LHCN-M2 (cell line): Measurements from ENCODE around the gene YKT6. TPM values are rescaled to one million over a fixed set of nuclear protein-coding genes. Genes with fewer than 3 reads are reported as not detected.
A peak's percentile ranks its signal among the peaks of the same experiment; 100 is the strongest.
"Not testable (repeated sequence)": the region's sequence is repeated elsewhere in the genome, so short reads cannot be mapped to it uniquely, and the experiment has no call there.

ENCODE experiments used
- DNase-seq: peaks from one replicate; pipeline ENCODE4 v3.0.0-alpha.2; 2012; ENCODE audit warnings: low read depth
- total RNA-seq: library from RNA; depleted of rRNA; stranded (reverse); fragments of >200 nt; gene quantifications from 2 replicates; pipeline ENCODE4 v1.2.3, GENCODE V29; 2014

YKT6 gene
- total RNA-seq, 1 experiment from 2014 or later = 136 TPM

DNA sequence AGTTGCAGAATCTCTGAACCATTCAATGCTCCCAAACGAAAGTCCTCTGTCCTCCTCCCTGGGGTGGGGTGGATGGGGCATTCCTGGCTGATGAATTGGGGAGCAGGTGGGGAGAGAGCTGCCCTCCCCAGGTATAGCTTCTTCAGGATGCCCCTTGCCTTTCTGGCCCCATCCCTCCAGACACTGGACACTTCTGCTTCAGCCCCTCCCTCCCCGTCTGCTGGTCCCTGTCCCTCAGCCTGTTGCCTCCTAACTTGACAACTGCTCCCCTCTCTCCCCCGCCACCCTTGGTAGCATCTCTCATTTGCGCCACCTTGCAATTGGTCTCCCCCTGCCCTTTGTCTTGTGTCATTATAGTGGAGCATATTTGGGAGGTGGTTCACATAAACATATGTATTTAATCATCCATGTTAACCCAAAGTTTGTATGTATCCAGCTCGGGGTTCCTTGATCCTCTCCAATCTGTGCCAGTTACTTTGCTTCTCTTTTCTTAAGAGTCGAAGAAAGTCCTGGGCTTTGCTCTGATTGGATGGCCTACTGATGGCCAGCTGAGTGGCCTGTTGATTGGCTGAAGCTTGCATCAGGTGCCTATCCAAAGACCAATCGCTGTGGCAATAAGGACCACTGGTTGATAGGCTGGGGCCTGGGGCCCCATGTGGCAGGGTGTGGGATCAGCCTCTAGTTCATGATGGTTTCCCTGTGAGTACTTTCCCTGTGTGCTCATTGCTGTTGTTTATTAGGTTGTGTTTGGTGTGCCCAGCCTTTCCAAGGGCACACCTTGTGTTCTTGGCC lies 7.6 kb upstream of the YKT6 start:
- DNase-seq = no peak

GRCh38 chr7:44194069-44194468 lies 6.7 kb upstream of the YKT6 start:
- peak; percentile 60 for DNase-seq

DNA sequence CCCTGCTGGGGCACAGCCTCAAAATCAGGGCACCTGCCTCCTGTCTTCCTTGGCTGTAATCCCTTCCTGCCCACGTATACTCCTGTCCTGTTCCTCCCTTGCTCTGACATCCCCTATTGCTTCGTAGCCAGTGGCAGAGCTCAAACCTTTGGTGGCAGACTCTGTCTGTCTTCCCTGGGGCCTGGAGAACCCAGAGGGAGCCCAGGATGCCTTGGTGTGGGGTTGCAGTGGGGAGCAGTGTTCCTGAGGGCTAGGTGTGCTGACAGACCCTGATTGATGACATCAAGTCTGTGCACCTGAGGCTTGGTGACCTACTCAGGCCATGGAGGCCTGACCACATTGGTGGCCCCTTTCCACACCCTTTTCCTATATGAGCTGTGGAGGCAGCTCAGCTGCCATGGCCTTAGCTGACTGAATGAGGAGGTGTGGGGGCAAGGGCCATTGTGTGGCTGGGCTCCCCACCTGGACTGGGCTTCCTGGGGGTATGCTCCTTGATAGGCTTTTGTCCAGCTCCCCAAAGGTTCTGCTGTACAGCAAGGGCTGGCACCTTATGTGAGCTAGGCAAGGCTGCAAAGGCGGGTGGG lies 6.1 kb upstream of the YKT6 start:
- DNase-seq = no peak

- DNase-seq = peak; percentile 89
These were observed 4.9 kb upstream of the YKT6 start for GRCh38 chr7:44195889-44196288.

GRCh38 chr7:44196450-44196872 lies 4.3 kb upstream of the YKT6 start:
- DNase-seq = peak; percentile 79

GRCh38 chr7:44197474-44197873 lies 3.3 kb upstream of the YKT6 start:
- DNase-seq = no peak

- DNase-seq = not testable (repeated sequence)
These were observed 615 bp upstream of the YKT6 start for GRCh38 chr7:44200163-44200562.

DNA sequence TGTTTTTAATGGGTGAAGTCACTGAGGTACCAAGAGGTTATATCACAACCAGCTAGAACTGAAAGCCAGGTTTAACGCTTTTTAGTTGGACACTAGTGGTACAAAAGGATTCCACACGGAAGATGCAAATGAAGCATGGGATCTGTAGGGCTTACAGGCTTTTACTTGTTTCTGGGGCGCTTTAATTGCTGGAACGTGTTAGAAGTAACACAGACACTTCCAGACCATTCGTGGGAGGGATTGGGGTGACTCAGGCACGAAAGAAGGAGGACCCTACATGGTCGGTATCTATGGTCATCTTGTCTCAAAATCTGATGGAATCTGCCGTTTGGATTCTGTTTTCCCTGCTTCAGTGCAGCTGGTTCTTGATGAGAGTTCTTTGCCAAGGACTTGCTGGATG lies 1.0 kb downstream of the YKT6 start:
- DNase-seq = peak; percentile 35

DNA sequence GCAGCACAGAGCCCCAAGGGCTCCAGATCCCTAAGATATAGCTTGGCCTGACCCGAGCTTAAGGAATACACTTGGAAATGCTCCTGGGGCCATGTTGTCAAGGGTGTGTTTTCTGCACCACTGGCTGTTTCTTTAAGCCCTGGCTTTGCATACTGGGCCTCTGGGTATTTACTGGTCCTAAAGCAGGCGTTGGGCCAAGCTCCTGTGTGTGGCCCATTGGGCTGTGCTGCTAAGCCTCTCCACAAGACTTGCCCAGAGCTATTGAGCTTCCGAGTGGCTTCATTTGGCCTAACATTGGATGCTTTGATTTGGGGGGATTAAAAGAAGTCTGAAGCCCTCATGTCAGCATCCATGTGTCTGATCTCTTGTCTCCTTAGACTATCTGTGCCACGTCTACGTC lies 5.2 kb downstream of the YKT6 start:
- DNase-seq = no peak

DNA sequence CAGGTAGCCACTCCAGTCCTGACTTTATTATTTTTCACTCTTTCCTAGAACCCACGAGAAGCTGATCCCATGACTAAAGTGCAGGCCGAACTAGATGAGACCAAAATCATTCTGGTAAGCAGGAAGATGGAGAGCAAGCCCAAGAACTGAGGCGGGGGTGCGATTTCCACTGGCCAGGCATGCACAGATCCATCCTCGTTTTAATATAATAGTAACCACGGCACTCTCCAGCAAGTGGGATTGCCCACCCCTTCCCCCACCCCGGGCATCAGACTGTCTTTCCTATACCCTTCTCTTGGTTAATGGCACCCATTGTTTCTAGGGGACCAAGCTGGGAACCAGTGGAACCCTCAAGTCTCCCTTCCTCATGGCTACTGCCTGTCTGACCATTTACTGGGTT lies 7.3 kb downstream of the YKT6 start:
- no peak for DNase-seq

GRCh38 chr7:44210107-44210506 lies 9.3 kb downstream of the YKT6 start:
- DNase-seq = no peak

- DNase-seq = no peak
These were observed 10.4 kb downstream of the YKT6 start for GRCh38 chr7:44211126-44211675.

GRCh38 chr7:44212018-44212417 lies 11.2 kb downstream of the YKT6 start:
- no peak for DNase-seq

- peak; percentile 75 for DNase-seq
These were observed 11.9 kb downstream of the YKT6 start for GRCh38 chr7:44212581-44213184.

- DNase-seq = no peak
These were observed 12.6 kb downstream of the YKT6 start for GRCh38 chr7:44213206-44213876.

DNA sequence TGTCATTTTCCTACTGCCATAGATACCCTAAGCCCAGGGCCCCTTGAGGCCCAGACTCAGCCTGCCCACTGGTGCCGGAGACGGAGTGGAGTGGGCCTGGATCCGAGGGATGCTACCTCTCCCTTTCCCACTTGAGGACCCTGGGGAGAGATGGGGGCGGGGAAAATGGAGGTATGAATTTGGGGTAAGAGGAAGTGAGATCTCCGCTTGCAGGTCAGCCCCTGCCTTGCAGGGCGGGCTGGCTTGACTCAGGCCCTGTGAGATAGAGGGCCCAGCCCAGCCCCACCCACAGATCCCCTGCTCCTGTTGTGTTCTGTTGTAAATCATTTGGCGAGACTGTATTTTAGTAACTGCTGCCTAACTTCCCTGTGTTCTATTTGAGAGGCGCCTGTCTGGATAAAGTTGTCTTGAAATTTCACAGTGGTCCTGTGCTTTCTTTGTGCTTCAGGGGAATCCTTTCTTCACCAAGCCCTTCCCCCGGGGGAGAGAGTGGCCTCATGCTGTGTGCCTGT lies 13.2 kb downstream of the YKT6 start:
- no peak for DNase-seq

- no peak for DNase-seq
These were observed 14.8 kb downstream of the YKT6 start for GRCh38 chr7:44215531-44215930.

DNA sequence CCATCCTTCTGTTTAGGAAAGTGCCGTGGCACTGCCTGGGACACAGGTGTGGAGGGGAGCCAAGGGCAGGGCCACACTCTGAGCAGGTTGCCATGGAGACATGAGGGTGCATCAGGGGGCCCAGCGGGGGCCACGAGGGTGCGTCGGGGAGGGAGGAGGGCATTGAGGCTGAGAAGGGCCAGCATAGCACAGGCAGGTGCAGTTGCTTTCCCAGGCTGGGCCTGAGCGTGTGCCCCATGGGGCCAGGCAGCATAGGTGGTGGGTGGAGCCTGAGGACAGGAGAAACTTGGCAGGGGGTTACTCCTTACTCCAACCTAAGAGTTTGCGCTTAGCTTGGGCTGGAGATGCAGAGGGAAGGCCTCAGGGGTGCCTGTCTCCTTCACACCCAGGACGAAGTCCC lies 15.2 kb downstream of the YKT6 start:
- DNase-seq = no peak

DNA sequence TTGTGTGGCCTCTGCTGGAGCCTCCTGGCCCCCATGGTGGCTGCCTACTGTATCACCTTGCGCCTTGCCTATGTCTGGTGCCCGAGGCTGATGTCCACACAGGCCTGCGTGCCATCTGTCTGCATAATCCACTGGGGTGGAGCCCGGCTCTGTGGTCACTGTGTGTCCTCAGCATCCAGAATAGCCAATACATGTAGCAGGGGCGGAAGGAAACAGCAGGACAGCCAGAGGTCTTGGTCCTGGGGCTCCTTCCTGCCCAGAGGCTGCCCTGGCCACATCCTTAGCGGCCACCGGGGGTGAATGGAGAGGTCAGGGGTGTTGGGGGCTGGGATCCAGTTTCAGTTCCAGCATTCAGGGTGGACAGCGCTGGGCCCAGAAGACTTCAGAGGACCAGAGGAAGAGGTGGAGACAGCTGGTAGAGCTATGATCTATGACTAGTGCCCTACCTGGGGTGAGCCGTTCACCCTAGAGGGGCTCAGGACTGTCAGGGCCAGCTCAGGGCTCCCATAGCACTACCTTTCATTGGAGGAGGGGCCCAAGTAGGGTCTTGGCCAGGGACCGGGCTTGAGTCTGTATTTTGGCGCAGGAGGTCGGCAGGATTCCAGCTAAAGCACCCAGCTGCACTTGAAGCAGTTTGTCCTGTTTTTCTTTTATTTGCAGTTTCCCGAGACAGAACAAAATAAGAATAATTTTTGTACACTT lies 15.9 kb downstream of the YKT6 start:
- DNase-seq = no peak

GRCh38 chr7:44217223-44217714 lies 16.5 kb downstream of the YKT6 start:
- DNase-seq = no peak

DNA sequence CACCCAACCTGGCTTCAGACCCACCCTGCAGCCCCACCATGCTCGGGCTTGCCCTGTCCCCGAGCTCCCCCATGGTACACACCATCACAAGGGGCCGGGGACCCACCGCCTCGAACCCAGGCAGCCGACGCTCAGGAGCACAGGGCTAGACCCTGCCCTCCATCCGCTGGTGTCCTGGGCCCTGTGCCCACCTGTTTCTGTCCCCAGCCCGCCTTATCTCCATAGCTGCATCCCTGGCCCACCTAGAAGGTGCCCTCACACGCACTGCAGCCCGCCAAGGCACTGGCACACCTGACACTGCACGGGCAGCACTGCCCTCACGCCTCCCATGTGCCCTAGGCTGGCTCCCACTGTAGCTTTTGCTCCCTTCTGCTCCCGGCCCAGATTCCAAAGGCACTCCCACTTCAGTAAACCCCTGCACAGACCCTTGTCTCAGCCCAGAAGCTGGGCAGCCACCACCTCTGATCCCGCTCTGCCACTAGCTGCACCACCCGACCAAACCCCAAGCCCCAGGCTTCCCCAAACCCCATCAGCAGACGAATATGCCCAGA lies 17.1 kb downstream of the YKT6 start:
- no peak for DNase-seq
